ENCODE measurements around the gene CFAP45. TPM values are rescaled to one million over a fixed set of nuclear protein-coding genes. Genes with fewer than 3 reads are reported as not detected.

The CFAP45 gene
- total RNA-seq, 2 experiments from 2014 or later: 0.63 TPM; not detected in 1

GRCh38 chr1:159889821-159890252 is 10.1 kb downstream of the CFAP45 start:
- TF ChIP-seq EZH2phosphoT487 (IDR thresholded peaks at IDR 0.05; ENCODE audit: borderline replicate concordance, low read depth, low read length): no peak
- TF ChIP-seq, protein P1, sequence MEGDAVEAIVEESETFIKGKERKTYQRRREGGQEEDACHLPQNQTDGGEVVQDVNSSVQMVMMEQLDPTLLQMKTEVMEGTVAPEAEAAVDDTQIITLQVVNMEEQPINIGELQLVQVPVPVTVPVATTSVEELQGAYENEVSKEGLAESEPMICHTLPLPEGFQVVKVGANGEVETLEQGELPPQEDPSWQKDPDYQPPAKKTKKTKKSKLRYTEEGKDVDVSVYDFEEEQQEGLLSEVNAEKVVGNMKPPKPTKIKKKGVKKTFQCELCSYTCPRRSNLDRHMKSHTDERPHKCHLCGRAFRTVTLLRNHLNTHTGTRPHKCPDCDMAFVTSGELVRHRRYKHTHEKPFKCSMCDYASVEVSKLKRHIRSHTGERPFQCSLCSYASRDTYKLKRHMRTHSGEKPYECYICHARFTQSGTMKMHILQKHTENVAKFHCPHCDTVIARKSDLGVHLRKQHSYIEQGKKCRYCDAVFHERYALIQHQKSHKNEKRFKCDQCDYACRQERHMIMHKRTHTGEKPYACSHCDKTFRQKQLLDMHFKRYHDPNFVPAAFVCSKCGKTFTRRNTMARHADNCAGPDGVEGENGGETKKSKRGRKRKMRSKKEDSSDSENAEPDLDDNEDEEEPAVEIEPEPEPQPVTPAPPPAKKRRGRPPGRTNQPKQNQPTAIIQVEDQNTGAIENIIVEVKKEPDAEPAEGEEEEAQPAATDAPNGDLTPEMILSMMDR (conservative IDR thresholded peaks at IDR 0.05; ENCODE audit: low read length): no peak
- no peaks in the 10 kb centered on the region for H4K20me1 ChIP-seq (ENCODE audit: insufficient read depth, low read length)
- H3K4me3 ChIP-seq (ENCODE audit: low read depth, low read length, poor library complexity, severe bottlenecking): peak overlapping the region; percentile 36
- H3K9me2 ChIP-seq (ENCODE audit: insufficient read depth, low read length): no peaks in the 10 kb centered on the region
- H3K4me2 ChIP-seq (ENCODE audit: low read length): peak overlapping the region; percentile 70
- H2AFZ ChIP-seq (ENCODE audit: low read length): peak overlapping the region; percentile 82
- POLR2A ChIA-PET: interaction anchor here (1.0 to 1.9 kb wide), 5 partner anchors 10 to 91 kb away, joined by 3 to 13 read pairs (median 5); partner anchors contain the start of gene FCRL6
- H3K36me3 ChIP-seq (ENCODE audit: insufficient read depth, low read length): no peaks in the 10 kb centered on the region
- no peak overlapping the region for H3K27ac ChIP-seq (ENCODE audit: low read depth, low read length, poor library complexity, severe bottlenecking)
- H3K4me1 ChIP-seq (ENCODE audit: insufficient read depth, low read length, poor library complexity, severe bottlenecking): peaks cover 28% of the 10 kb centered on the region
- no TSS peak for BruUV-seq (replicated peaks)
- no peaks in the 10 kb centered on the region for H3K9me3 ChIP-seq (ENCODE audit: low read length)
- intact Hi-C loops (cut with micrococcal nuclease; ENCODE audit: unreplicated experiment): loop anchor here (2.0 kb wide), 1 partner anchor 117 kb away; no protein-coding TSS in a partner anchor
- DNase-seq (ENCODE audit: low spot score): peak; percentile 59
- CTCF ChIA-PET (ENCODE audit: unreplicated experiment): interaction anchor here (0.5 to 4.9 kb wide), 4 partner anchors 91 to 1101 kb away, joined by 3 to 30 read pairs (median 6); no protein-coding TSS in a partner anchor
- H3K79me2 ChIP-seq (ENCODE audit: insufficient read depth, low read depth, low read length): no peaks in the 10 kb centered on the region

GRCh38 chr1:159889202-159889601 is 10.8 kb downstream of the CFAP45 start:
- Histone ChIP-seq H3K9me2 (ENCODE audit: insufficient read depth, low read length) (no peaks in the 10 kb centered on the region), H3K4me3 (ENCODE audit: low read depth, low read length, poor library complexity, severe bottlenecking) (peak overlapping the region; percentile 36), H3K27ac (ENCODE audit: low read depth, low read length, poor library complexity, severe bottlenecking) (no peak overlapping the region), H3K9me3 (ENCODE audit: low read length) (no peaks in the 10 kb centered on the region), H3K36me3 (ENCODE audit: insufficient read depth, low read length) (no peaks in the 10 kb centered on the region), H3K4me1 (ENCODE audit: insufficient read depth, low read length, poor library complexity, severe bottlenecking) (peaks cover 28% of the 10 kb centered on the region), H3K79me2 (ENCODE audit: insufficient read depth, low read depth, low read length) (no peaks in the 10 kb centered on the region), H4K20me1 (ENCODE audit: insufficient read depth, low read length) (no peaks in the 10 kb centered on the region), H3K4me2 (ENCODE audit: low read length) (peak overlapping the region; percentile 70), H2AFZ (ENCODE audit: low read length) (peak overlapping the region; percentile 82)
- ChIA-PET CTCF (ENCODE audit: unreplicated experiment) (interaction anchor here (0.8 to 4.9 kb wide), 2 partner anchors 90 to 115 kb away, joined by 3 to 30 read pairs; no protein-coding TSS in a partner anchor), POLR2A (interaction anchor here (0.6 to 1.9 kb wide), 9 partner anchors 9 to 1381 kb away, joined by 3 to 13 read pairs (median 5); no protein-coding TSS in a partner anchor)
- peak; percentile 42 for DNase-seq (ENCODE audit: low spot score)
- no TSS peak for BruUV-seq (replicated peaks)
- no peak for TF ChIP-seq EZH2phosphoT487 (IDR thresholded peaks at IDR 0.05; ENCODE audit: borderline replicate concordance, low read depth, low read length)
- TF ChIP-seq, protein P1 (conservative IDR thresholded peaks at IDR 0.05; ENCODE audit: low read length): no peak
- intact Hi-C loops (cut with micrococcal nuclease; ENCODE audit: unreplicated experiment): no loop called here

DNA sequence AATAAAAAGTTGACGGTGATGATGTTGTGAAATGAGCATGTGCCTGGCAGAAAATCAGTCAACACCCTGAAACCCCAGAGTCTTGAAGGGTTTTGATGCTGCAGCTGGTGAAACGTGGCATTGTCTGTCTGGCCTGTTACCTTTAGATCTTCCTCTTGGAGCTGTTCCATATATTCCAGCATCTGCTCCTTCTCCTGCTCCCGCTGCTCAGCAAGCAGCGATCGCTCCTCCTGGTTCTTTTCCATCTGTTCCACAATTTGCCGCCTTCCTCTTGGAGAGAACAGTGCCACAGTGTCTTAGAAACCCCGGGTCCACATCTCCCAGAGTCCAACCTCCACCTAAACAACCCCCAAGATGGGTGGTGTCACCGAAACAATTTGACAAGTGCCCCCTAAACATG is 15.7 kb downstream of the CFAP45 start:
- H3K79me2 ChIP-seq (ENCODE audit: insufficient read depth, low read depth, low read length): no peaks in the 10 kb centered on the region
- POLR2A ChIA-PET: interaction anchor here (0.7 to 0.8 kb wide), 2 partner anchors 21 to 196 kb away, joined by 3 to 4 read pairs; no protein-coding TSS in a partner anchor
- intact Hi-C loops (cut with micrococcal nuclease; ENCODE audit: unreplicated experiment): no loop called here

More for the DNA sequence above, 15.7 kb downstream of the CFAP45 start:
- no peak for TF ChIP-seq EZH2phosphoT487 (IDR thresholded peaks at IDR 0.05; ENCODE audit: borderline replicate concordance, low read depth, low read length)
- TF ChIP-seq, protein P1 (conservative IDR thresholded peaks at IDR 0.05; ENCODE audit: low read length): no peak
- Histone ChIP-seq H3K4me3 (ENCODE audit: low read depth, low read length, poor library complexity, severe bottlenecking) (no peak overlapping the region), H3K4me1 (ENCODE audit: insufficient read depth, low read length, poor library complexity, severe bottlenecking) (peaks cover 15% of the 10 kb centered on the region), H3K4me2 (ENCODE audit: low read length) (no peak overlapping the region), H3K9me2 (ENCODE audit: insufficient read depth, low read length) (no peaks in the 10 kb centered on the region), H3K27ac (ENCODE audit: low read depth, low read length, poor library complexity, severe bottlenecking) (no peak overlapping the region), H3K9me3 (ENCODE audit: low read length) (no peaks in the 10 kb centered on the region), H3K36me3 (ENCODE audit: insufficient read depth, low read length) (no peaks in the 10 kb centered on the region), H4K20me1 (ENCODE audit: insufficient read depth, low read length) (no peaks in the 10 kb centered on the region), H2AFZ (ENCODE audit: low read length) (no peak overlapping the region)
- CTCF ChIA-PET (ENCODE audit: unreplicated experiment): no interaction called here
- no peak for DNase-seq (ENCODE audit: low spot score)
- BruUV-seq (replicated peaks): no TSS peak

All from OCI-LY7 (cell line).